Measurements from ENCODE around the gene GALNT14.

The GALNT14 gene

GRCh38 chr2:30900381-30900780 lies 237.9 kb downstream of the GALNT14 start:
- H3K36me3 Mint-ChIP-seq (ENCODE audit: low read depth) = no peaks in the 10 kb centered on the region
- H3K4me1 Mint-ChIP-seq (ENCODE audit: low read depth) = no peaks in the 10 kb centered on the region
- H3K9me3 Mint-ChIP-seq = no peaks in the 10 kb centered on the region
- H3K27me3 Mint-ChIP-seq = peaks cover 6% of the 10 kb centered on the region
- no peak overlapping the region for H3K4me3 Mint-ChIP-seq
- no peak overlapping the region for H3K27ac Mint-ChIP-seq

GRCh38 chr2:30899516-30900054 lies 238.7 kb downstream of the GALNT14 start:
- H3K36me3 Mint-ChIP-seq (ENCODE audit: low read depth) = no peaks in the 10 kb centered on the region
- no peaks in the 10 kb centered on the region for H3K9me3 Mint-ChIP-seq
- H3K27ac Mint-ChIP-seq = no peak overlapping the region
- H3K27me3 Mint-ChIP-seq = peaks cover 6% of the 10 kb centered on the region
- no peaks in the 10 kb centered on the region for H3K4me1 Mint-ChIP-seq (ENCODE audit: low read depth)
- H3K4me3 Mint-ChIP-seq = no peak overlapping the region

- H3K4me3 Mint-ChIP-seq = no peak overlapping the region
- no peaks in the 10 kb centered on the region for H3K9me3 Mint-ChIP-seq
- no peak overlapping the region for H3K27ac Mint-ChIP-seq
- H3K27me3 Mint-ChIP-seq = peaks cover 6% of the 10 kb centered on the region
- H3K36me3 Mint-ChIP-seq (ENCODE audit: low read depth) = no peaks in the 10 kb centered on the region
- H3K4me1 Mint-ChIP-seq (ENCODE audit: low read depth) = no peaks in the 10 kb centered on the region
Observed at GRCh38 chr2:30897539-30897938, 240.7 kb downstream of the GALNT14 start.

GRCh38 chr2:30894498-30895119 lies 243.6 kb downstream of the GALNT14 start:
- H3K36me3 Mint-ChIP-seq (ENCODE audit: low read depth) = no peaks in the 10 kb centered on the region
- no peaks in the 10 kb centered on the region for H3K4me1 Mint-ChIP-seq (ENCODE audit: low read depth)
- peaks cover 5% of the 10 kb centered on the region for H3K27me3 Mint-ChIP-seq
- no peaks in the 10 kb centered on the region for H3K9me3 Mint-ChIP-seq
- H3K4me3 Mint-ChIP-seq = no peak overlapping the region
- H3K27ac Mint-ChIP-seq = no peak overlapping the region

- no peaks in the 10 kb centered on the region for H3K36me3 Mint-ChIP-seq (ENCODE audit: low read depth)
- H3K4me3 Mint-ChIP-seq = no peak overlapping the region
- H3K27me3 Mint-ChIP-seq = peaks cover 5% of the 10 kb centered on the region
- H3K9me3 Mint-ChIP-seq = no peaks in the 10 kb centered on the region
- no peaks in the 10 kb centered on the region for H3K4me1 Mint-ChIP-seq (ENCODE audit: low read depth)
- no peak overlapping the region for H3K27ac Mint-ChIP-seq
Observed at GRCh38 chr2:30888852-30889409, 249.3 kb downstream of the GALNT14 start.

- no peaks in the 10 kb centered on the region for H3K4me1 Mint-ChIP-seq (ENCODE audit: low read depth)
- H3K9me3 Mint-ChIP-seq = no peaks in the 10 kb centered on the region
- peaks cover 5% of the 10 kb centered on the region for H3K27me3 Mint-ChIP-seq
- H3K4me3 Mint-ChIP-seq = no peak overlapping the region
- H3K27ac Mint-ChIP-seq = no peak overlapping the region
- no peaks in the 10 kb centered on the region for H3K36me3 Mint-ChIP-seq (ENCODE audit: low read depth)
Observed at GRCh38 chr2:30886080-30886479, 252.2 kb downstream of the GALNT14 start.

GRCh38 chr2:30883822-30884221 lies 254.4 kb downstream of the GALNT14 start:
- Mint-ChIP-seq H3K9me3 (no peaks in the 10 kb centered on the region), H3K27ac (no peak overlapping the region), H3K4me3 (no peak overlapping the region), H3K36me3 (ENCODE audit: low read depth) (no peaks in the 10 kb centered on the region), H3K27me3 (no peaks in the 10 kb centered on the region), H3K4me1 (ENCODE audit: low read depth) (no peaks in the 10 kb centered on the region)

GRCh38 chr2:30883184-30883583 lies 255.1 kb downstream of the GALNT14 start:
- Mint-ChIP-seq H3K27me3 (peaks cover 4% of the 10 kb centered on the region), H3K4me1 (ENCODE audit: low read depth) (no peaks in the 10 kb centered on the region), H3K36me3 (ENCODE audit: low read depth) (no peaks in the 10 kb centered on the region), H3K4me3 (no peak overlapping the region), H3K9me3 (no peaks in the 10 kb centered on the region), H3K27ac (no peak overlapping the region)

- Mint-ChIP-seq H3K4me3 (no peak overlapping the region), H3K36me3 (ENCODE audit: low read depth) (no peaks in the 10 kb centered on the region), H3K27me3 (peaks cover 9% of the 10 kb centered on the region)
Observed at GRCh38 chr2:30880516-30880915, 257.7 kb downstream of the GALNT14 start.

GRCh38 chr2:30877833-30878232 lies 260.4 kb downstream of the GALNT14 start:
- peaks cover 13% of the 10 kb centered on the region for H3K27me3 Mint-ChIP-seq
- H3K9me3 Mint-ChIP-seq = no peaks in the 10 kb centered on the region
- no peak overlapping the region for H3K4me3 Mint-ChIP-seq
- no peak overlapping the region for H3K27ac Mint-ChIP-seq
- H3K4me1 Mint-ChIP-seq (ENCODE audit: low read depth) = no peaks in the 10 kb centered on the region
- no peaks in the 10 kb centered on the region for H3K36me3 Mint-ChIP-seq (ENCODE audit: low read depth)

More at GRCh38 chr2:30880516-30880915, 257.7 kb downstream of the GALNT14 start:
- Mint-ChIP-seq H3K4me1 (ENCODE audit: low read depth) (no peaks in the 10 kb centered on the region), H3K27ac (no peak overlapping the region), H3K9me3 (no peaks in the 10 kb centered on the region)

- Mint-ChIP-seq H3K27ac (no peak overlapping the region), H3K4me1 (ENCODE audit: low read depth) (no peaks in the 10 kb centered on the region), H3K27me3 (peaks cover 11% of the 10 kb centered on the region), H3K9me3 (no peaks in the 10 kb centered on the region), H3K36me3 (ENCODE audit: low read depth) (no peaks in the 10 kb centered on the region), H3K4me3 (no peak overlapping the region)
Observed at GRCh38 chr2:30872797-30873196, 265.4 kb downstream of the GALNT14 start.

- peaks cover 14% of the 10 kb centered on the region for H3K27me3 Mint-ChIP-seq
- no peaks in the 10 kb centered on the region for H3K36me3 Mint-ChIP-seq (ENCODE audit: low read depth)
- no peak overlapping the region for H3K4me3 Mint-ChIP-seq
- H3K9me3 Mint-ChIP-seq = no peaks in the 10 kb centered on the region
- no peak overlapping the region for H3K27ac Mint-ChIP-seq
- peaks cover under 1% of the 10 kb centered on the region for H3K4me1 Mint-ChIP-seq (ENCODE audit: low read depth)
Observed at GRCh38 chr2:30871980-30872789, 266.1 kb downstream of the GALNT14 start.

GRCh38 chr2:30871440-30871839 lies 266.8 kb downstream of the GALNT14 start:
- Mint-ChIP-seq H3K27me3 (peaks cover 20% of the 10 kb centered on the region), H3K36me3 (ENCODE audit: low read depth) (no peaks in the 10 kb centered on the region), H3K4me1 (ENCODE audit: low read depth) (peaks cover 4% of the 10 kb centered on the region), H3K9me3 (no peaks in the 10 kb centered on the region), H3K4me3 (no peak overlapping the region), H3K27ac (no peak overlapping the region)

GRCh38 chr2:30869988-30870387 lies 268.3 kb downstream of the GALNT14 start:
- Mint-ChIP-seq H3K27me3 (peaks cover 22% of the 10 kb centered on the region), H3K4me1 (ENCODE audit: low read depth) (peaks cover 4% of the 10 kb centered on the region), H3K36me3 (ENCODE audit: low read depth) (no peaks in the 10 kb centered on the region), H3K27ac (no peak overlapping the region), H3K4me3 (no peak overlapping the region), H3K9me3 (no peaks in the 10 kb centered on the region)

- Mint-ChIP-seq H3K27me3 (peaks cover 18% of the 10 kb centered on the region), H3K4me1 (ENCODE audit: low read depth) (peaks cover 4% of the 10 kb centered on the region), H3K27ac (no peak overlapping the region), H3K4me3 (no peak overlapping the region), H3K36me3 (ENCODE audit: low read depth) (no peaks in the 10 kb centered on the region), H3K9me3 (no peaks in the 10 kb centered on the region)
Observed at GRCh38 chr2:30867385-30867784, 270.9 kb downstream of the GALNT14 start.

Data from stimulated activated naive CD8-positive, alpha-beta T cell treated with anti-CD3 and anti-CD28 coated beads, Interleukin-15, Interleukin-2, amounts not matched to agents 100 ng/mL and 50 ng/mL, for 24 hours (primary cell).